ENCODE data around the gene GAPDHS. TPM values are rescaled to one million over a fixed set of nuclear protein-coding genes. Genes with fewer than 3 reads are reported as not detected.

GAPDHS gene
- 0.09 TPM in 1 of 2 replicates, not detected in the other for total RNA-seq

DNA sequence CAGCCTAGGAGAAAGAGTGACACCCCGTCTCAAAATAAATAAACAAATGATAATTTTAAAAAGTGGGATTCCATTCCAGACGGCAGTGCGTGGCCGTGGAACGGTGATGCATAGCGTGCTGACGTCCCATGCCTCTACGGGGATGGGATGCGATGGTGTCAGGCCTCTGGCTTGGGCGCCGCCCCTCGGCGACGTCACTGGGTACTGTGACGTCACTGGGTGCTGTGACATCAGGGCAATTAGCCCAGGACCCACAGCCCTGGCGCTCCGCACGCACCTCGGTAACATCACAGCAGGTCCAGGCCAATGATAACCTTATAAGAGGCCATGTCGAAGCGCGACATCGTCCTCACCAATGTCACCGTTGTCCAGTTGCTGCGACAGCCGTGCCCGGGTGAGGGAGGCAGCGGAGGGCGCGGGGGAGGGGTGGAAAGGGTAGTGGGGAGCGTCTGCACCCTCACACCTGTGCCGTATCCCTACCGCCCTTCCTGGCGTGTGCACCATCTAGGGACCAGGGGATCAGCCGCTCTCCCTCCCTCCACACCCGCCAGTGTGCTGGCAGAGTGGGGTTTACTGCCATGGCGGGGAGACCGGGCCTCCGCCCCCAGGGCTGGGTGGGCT lies at the start of gene GAPDHS:
TSS of gene GAPDHS (plus strand) at position 256 of the 621 bp plus-strand sequence. CDS start at position 328, 72 bp downstream.

DNA sequence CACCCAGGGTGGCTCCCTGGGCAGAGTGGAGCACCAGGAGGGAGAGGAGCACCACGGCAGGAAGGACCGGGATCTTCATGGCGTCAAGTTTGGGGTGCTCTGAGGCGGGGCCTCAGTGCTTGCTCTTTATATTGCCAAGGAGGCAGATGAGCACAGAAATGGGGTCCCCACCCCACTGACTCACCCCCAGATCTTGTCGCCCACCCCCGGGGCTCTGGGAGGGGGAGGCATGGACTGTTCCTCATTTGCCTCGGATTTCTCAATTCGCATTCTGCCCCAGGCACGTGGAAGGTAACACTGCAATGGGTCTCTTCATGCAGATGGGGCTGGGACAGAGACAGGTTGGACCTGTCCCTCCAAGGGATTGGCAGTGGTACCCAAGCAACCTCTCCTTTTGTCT lies 42.9 kb upstream of the GAPDHS start, which contains the start of gene KRTDAP:
TSS of gene KRTDAP (minus strand) at position 101 of the 400 bp plus-strand sequence. CDS start at position 79, 22 bp downstream.

DNA sequence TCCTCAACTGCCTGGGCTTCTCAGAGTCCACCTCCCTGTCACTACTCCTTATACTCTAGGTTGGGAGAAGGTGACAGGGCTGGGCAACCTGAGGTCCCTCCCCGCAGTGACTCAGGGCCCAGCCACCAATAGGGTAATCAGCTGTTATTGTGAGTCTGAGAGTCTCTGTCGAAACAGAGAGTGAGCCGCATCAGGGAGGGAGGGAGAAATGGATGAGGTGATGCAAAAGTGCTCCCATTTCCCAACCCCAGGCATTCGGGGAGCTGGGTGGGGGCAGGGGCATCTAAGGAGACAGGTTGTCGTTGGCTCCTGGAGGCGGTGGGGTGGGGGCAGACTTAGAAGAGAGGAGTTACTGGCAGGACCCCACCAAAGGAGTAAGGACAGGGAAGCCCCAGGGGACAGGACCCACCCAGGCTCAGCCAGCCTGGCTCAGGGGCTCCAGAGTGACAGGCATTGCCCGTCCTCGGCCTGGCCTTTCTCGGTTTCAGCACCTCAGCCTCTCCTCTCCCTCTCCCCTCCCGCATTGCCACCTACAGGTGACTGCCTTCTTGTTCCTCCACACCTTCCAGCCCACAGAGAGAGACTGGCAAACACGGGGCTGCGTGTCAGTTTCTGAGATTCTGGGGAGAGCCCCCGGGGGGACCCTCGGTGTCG lies 19.5 kb upstream of the GAPDHS start, which contains the start of gene DMKN:
TSS of gene DMKN (minus strand) at position 22 of the 654 bp plus-strand sequence. CDS start 174 bp downstream, outside the sequence.

DNA sequence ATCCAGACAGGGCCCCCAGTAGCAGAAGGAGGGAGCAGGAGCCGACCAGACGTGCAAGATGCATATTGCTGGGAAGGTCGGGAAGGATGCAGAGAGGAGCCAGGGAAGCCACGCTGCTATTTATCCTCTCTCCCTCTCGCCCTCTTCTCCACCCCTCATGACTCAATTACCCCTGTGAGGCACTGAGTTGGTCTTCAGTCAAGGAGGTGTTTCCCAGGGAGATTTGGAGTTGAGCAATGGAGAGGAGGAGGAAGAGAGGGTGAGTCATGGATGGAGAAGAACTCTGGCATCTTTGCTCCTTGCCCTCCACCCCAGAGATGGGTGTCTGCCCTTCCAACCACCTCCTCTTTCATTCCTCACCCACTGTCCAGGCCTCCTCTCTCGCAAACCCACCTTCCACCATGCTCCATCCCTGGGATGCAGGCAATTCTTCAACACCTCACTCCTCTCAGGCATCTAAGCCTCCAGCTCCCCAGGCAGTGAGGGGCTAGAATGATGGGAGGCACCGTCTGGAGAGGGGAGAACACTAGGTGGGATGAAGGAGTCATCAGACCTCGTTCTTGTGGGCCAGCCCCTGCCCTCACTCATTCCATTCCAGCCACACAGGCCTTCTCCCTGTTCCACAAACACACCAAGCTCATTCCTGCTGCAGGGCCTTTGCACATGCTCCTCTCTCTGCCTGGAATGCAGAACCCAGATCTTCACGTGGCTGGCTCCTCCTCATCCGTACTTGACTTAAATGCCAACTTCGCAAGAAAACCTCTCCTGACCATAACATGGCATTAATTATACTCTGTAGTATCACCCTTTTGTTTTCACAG lies 4.8 kb upstream of the GAPDHS start, which contains the start of gene SBSN:
TSS of gene SBSN (minus strand) at position 94 of the 821 bp plus-strand sequence. CDS start at position 64, 30 bp downstream.

DNA sequence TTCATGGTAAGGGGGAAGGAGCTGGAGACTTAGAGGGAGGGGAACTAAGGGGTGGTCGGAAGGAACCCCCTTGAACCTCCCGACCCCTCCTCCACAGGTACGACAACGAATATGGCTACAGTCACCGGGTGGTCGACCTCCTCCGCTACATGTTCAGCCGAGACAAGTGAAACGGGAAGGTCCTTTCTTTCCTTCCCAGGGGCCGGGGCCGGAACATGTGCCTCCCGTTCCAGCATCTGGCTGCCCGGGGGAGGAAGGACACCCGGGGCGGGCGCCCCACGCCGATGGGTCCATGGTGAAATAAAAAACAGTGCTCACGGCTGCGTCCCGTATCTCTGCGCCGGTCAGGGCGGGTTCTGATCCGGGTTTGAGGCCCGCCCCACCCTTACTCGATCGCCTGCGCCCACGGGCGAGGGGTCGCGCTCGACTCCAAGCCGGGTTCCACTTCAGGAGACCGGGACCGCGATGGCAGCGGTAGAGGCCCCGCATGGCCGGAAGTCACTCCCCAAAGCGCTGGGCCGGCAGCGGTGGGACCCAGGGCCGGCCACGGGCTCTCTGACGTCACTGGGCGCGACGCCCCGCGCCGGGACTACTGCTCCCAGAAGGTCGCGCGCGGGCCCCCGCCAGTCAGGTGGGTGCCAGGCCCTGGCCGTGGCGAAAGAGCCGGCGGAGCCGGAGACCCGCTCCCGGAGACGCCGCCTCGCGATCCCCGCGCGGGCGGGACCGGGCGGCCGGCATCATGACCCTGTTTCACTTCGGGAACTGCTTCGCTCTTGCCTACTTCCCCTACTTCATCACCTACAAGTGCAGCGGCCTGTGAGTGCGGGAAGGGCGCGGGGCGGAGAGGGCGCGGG lies 12.0 kb downstream of the GAPDHS start, which contains the start of gene TMEM147:
TSS of gene TMEM147 (plus strand) at position 626 of the 854 bp plus-strand sequence. CDS start at position 740, 114 bp downstream.

DNA sequence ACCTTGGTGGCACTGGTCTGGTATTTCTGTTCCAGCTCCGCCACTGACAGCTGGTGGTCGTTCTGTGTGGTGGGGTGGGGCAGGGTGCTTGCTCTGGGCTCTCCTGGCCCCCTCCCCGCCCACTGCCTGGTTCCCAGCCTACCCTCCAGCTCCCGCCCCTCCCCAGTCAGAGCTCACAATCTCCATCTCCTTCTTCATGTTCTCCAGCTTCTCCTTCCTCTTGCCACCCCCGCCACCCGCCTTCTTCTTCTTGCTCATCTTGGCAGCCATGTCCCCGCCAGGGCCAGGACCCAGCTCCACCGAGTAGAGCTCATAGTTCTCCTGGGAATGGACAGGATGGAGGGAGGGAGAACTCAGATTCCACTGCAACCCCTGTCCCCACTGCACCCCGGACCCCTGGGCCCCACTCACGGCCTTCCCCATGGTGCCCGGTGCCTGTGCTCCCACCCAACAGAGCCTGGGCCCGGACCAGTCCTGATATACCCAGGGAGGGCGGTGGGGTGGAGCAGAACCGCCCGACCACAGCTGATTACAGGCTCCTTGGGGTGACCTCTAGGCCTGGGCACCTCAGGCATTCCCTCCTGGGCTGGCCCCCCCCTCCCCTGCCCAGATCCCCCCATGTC lies 30.1 kb downstream of the GAPDHS start, which contains the start of gene ATP4A:
TSS of gene ATP4A (minus strand) at position 452 of the 623 bp plus-strand sequence. CDS start at position 423, 29 bp downstream.

DNA sequence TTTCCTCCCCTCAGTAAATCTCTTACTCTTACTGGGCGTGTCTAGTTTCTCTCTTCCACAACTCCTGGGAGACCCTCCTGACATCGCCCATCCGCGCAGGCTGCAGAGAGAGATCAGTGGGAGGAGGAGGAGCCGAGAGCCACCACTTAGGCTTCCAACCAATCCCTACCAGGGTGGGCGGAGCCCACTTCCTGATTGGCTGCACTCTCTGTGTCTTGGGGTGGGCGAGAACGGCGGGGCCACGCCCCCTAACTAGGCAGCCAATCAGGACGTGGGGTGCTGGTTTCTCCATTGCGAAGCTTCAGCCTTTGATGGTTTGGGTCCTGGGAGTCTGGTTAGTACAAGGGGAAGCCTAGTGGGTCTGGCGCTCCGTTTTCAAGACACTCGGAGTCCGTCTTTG lies 52.6 kb downstream of the GAPDHS start, which contains the start of gene PMIS2:
TSS of gene PMIS2 (plus strand) at position 326 of the 400 bp plus-strand sequence. CDS start 87 bp downstream, outside the sequence.

Other genes with a start within 250 kb of the GAPDHS start
- not detected in 2 replicates for gene MAG, start 241.3 kb upstream of the GAPDHS start, total RNA-seq
- gene CD22, start 204.3 kb upstream of the GAPDHS start, total RNA-seq: 0.11 and 0.26 TPM in 2 replicates
- gene FFAR1, start 185.6 kb upstream of the GAPDHS start, total RNA-seq: not detected in 2 replicates
- gene FFAR3, start 175.0 kb upstream of the GAPDHS start, total RNA-seq: not detected in 2 replicates
- not detected in 2 replicates for gene GPR42, start 162.4 kb upstream of the GAPDHS start, total RNA-seq
- not detected in 2 replicates for gene FFAR2, start 85.2 kb upstream of the GAPDHS start, total RNA-seq
- not detected in 2 replicates for gene KRTDAP, start 43.0 kb upstream of the GAPDHS start, total RNA-seq
- gene DMKN, start 19.8 kb upstream of the GAPDHS start, total RNA-seq: not detected in 2 replicates
- gene SBSN, start 5.1 kb upstream of the GAPDHS start, total RNA-seq: not detected in 2 replicates
- 48.7 and 50.9 TPM in 2 replicates for gene TMEM147, start 12.2 kb downstream of the GAPDHS start, total RNA-seq
- not detected in 2 replicates for gene ATP4A, start 30.2 kb downstream of the GAPDHS start, total RNA-seq
- not detected in 2 replicates for gene PMIS2, start 52.7 kb downstream of the GAPDHS start, total RNA-seq
- 3.3 and 3.5 TPM in 2 replicates for gene HAUS5, start 79.3 kb downstream of the GAPDHS start, total RNA-seq
- 26.0 and 28.3 TPM in 2 replicates for gene RBM42, start 95.6 kb downstream of the GAPDHS start, total RNA-seq
- gene ETV2, start 108.3 kb downstream of the GAPDHS start, total RNA-seq: 0.17 and 0.87 TPM in 2 replicates
- 292 and 462 TPM in 2 replicates for gene COX6B1, start 114.9 kb downstream of the GAPDHS start, total RNA-seq
- gene UPK1A, start 133.1 kb downstream of the GAPDHS start, total RNA-seq: not detected in 2 replicates
- not detected in 2 replicates for gene ZBTB32, start 171.1 kb downstream of the GAPDHS start, total RNA-seq
- 4.2 and 4.3 TPM in 2 replicates for gene KMT2B, start 184.5 kb downstream of the GAPDHS start, total RNA-seq
- 0.34 and 0.65 TPM in 2 replicates for gene IGFLR1, start 209.0 kb downstream of the GAPDHS start, total RNA-seq
- gene U2AF1L4, start 212.0 kb downstream of the GAPDHS start, total RNA-seq: 2.8 and 3.8 TPM in 2 replicates
- 17.0 and 19.9 TPM in 2 replicates for gene PSENEN, start 212.2 kb downstream of the GAPDHS start, total RNA-seq
- gene LIN37, start 215.1 kb downstream of the GAPDHS start, total RNA-seq: 4.0 and 4.3 TPM in 2 replicates
- gene HSPB6, start 223.6 kb downstream of the GAPDHS start, total RNA-seq: 0.09 and 0.11 TPM in 2 replicates
- 0.95 and 1.1 TPM in 2 replicates for gene PROSER3, start 224.7 kb downstream of the GAPDHS start, total RNA-seq
- 0.95 and 1.4 TPM in 2 replicates for gene ARHGAP33, start 242.1 kb downstream of the GAPDHS start, total RNA-seq

All from dermis lymphatic vessel endothelial cell (primary cell).